HFFc6 (cell line): ENCODE measurements around the gene RPS17. TPM values are rescaled to one million over a fixed set of nuclear protein-coding genes. Genes with fewer than 3 reads are reported as not detected.
A peak's percentile ranks its signal among the peaks of the same experiment; 100 is the strongest.
"Not testable (repeated sequence)": the region's sequence is repeated elsewhere in the genome, so short reads cannot be mapped to it uniquely, and the experiment has no call there.

Experiments
- DNase-seq: peaks from one replicate; pipeline ENCODE4 v3.0.0-alpha.2; 2018
- H3K27ac Mint-ChIP-seq: 2 replicates; pipeline ENCODE4 v1.8.0; 2020; ENCODE audit warnings: mild to moderate bottlenecking, mixed read lengths
- H3K27me3 Mint-ChIP-seq: 2 replicates; pipeline ENCODE4 v1.8.0; 2021; ENCODE audit warnings: mild to moderate bottlenecking, moderate library complexity, mixed read lengths; ENCODE audit not compliant: insufficient read depth
- H3K36me3 Mint-ChIP-seq: 2 replicates; pipeline ENCODE4 v1.8.0; 2021; ENCODE audit warnings: low read depth, mixed read lengths
- H3K4me1 Mint-ChIP-seq: 2 replicates; pipeline ENCODE4 v1.8.0; 2020; ENCODE audit warnings: low read depth, mixed read lengths
- H3K4me3 Mint-ChIP-seq: 2 replicates; pipeline ENCODE4 v1.8.0; 2020; ENCODE audit warnings: mild to moderate bottlenecking, moderate library complexity, mixed read lengths
- H3K9me3 Mint-ChIP-seq: 2 replicates; pipeline ENCODE4 v1.8.0; 2020; ENCODE audit warnings: mild to moderate bottlenecking, mixed read lengths
- CTCF ChIP-seq: fragments of 200-600 bp; sonication (generic); IDR thresholded peaks from 2 replicates; pipeline ENCODE4 v1.5.0; 2021; ENCODE audit warnings: antibody characterized with exemption, mild to moderate bottlenecking
- total RNA-seq, 6 experiments: library from RNA; stranded (reverse); fragmentation: NEBNext Ultra II Directional; extraction: Animal tissue kit (Norgen Biotek cat#: 25700); gene quantifications; 2 replicates in 1 of 6; 3 replicates in 5 of 6; pipeline ENCODE4 v1.2.3, GENCODE V29; 2021

Gene RPS17
- total RNA-seq, 6 experiments from 2014 or later = 1,467 to 1,843 (median 1,822) TPM

- not testable (repeated sequence) for H3K27ac Mint-ChIP-seq, H3K4me1 Mint-ChIP-seq, H3K36me3 Mint-ChIP-seq, H3K27me3 Mint-ChIP-seq, H3K9me3 Mint-ChIP-seq, DNase-seq, H3K4me3 Mint-ChIP-seq
- peak; percentile 46 for TF ChIP-seq CTCF
Observed at GRCh38 chr15:82502700-82503339, 37.4 kb downstream of the RPS17 start.

GRCh38 chr15:82500772-82501171 lies 39.5 kb downstream of the RPS17 start:
- H3K9me3 Mint-ChIP-seq, H3K36me3 Mint-ChIP-seq, H3K27ac Mint-ChIP-seq, H3K4me1 Mint-ChIP-seq, DNase-seq, H3K27me3 Mint-ChIP-seq, H3K4me3 Mint-ChIP-seq: not testable (repeated sequence)

- not testable (repeated sequence) for H3K27me3 Mint-ChIP-seq, DNase-seq, H3K4me3 Mint-ChIP-seq, H3K4me1 Mint-ChIP-seq, H3K36me3 Mint-ChIP-seq, H3K27ac Mint-ChIP-seq, H3K9me3 Mint-ChIP-seq
Observed at GRCh38 chr15:82497978-82498377, 42.3 kb downstream of the RPS17 start.

DNA sequence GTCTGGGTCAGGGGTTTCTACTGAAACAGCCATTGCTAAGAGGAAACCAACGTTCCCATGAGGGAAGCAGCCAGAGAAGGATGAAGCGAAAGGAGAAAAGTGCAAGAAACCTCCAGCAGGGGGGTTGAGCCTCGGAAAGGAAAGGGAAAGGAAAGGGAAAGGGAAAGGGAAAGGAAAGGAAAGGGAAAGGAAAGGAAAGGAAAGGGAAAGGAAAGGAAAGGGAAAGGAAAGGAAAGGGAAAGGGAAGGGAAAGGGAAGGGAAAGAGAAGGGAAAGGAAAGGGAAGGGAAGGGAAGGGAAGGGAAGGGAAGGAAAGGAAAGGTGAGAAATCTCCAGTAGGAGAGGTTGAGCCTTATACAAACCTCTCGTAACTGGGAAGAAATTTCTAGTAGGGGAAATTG lies 52.0 kb downstream of the RPS17 start:
- not testable (repeated sequence) for H3K27ac Mint-ChIP-seq, DNase-seq, H3K4me1 Mint-ChIP-seq, H3K27me3 Mint-ChIP-seq, H3K4me3 Mint-ChIP-seq, H3K36me3 Mint-ChIP-seq, H3K9me3 Mint-ChIP-seq

GRCh38 chr15:82487045-82487444 lies 53.2 kb downstream of the RPS17 start:
- H3K9me3 Mint-ChIP-seq, H3K36me3 Mint-ChIP-seq, DNase-seq, H3K4me3 Mint-ChIP-seq, H3K27ac Mint-ChIP-seq, H3K4me1 Mint-ChIP-seq, H3K27me3 Mint-ChIP-seq: not testable (repeated sequence)

Other genes starting within 250 kb of the RPS17 start
- gene GOLGA6L10, start 191.0 kb downstream of the RPS17 start, total RNA-seq = under 1 TPM; 0.43 to 0.69 (median 0.51) TPM
- gene GOLGA6L9, start 110.6 kb downstream of the RPS17 start, total RNA-seq = under 1 TPM; 0.46 to 0.76 (median 0.59) TPM
- gene CPEB1, start 106.9 kb upstream of the RPS17 start, total RNA-seq = 1 to 10 TPM; 4.3 to 6.8 (median 5.6) TPM
- gene AP3B2, start 169.4 kb upstream of the RPS17 start, total RNA-seq = not detected